GM23338 (cell line): ENCODE measurements around the gene CUBN. TPM values are rescaled to one million over a fixed set of nuclear protein-coding genes. Genes with fewer than 3 reads are reported as not detected.

Experiments
- ATAC-seq: fragments of 200-7000 bp; cut with Tn5 transposase; 3 replicates; pipeline ENCODE4 v1.9.1; 2020
- DNase-seq: peaks from one replicate; pipeline ENCODE4 v3.0.0-alpha.2; 2015; ENCODE audit warnings: low spot score
- H2AFZ ChIP-seq: fragments of 200-600 bp; sonication (generic); 2 replicates; pipeline ENCODE4 v1.8.0; 2016; ENCODE audit warnings: antibody characterized with exemption, mild to moderate bottlenecking, moderate library complexity
- H3F3A ChIP-seq: fragments of 200-600 bp; sonication (generic); replicated peaks from 2 replicates; pipeline ENCODE4 v1.8.0; 2017; ENCODE audit warnings: antibody characterized with exemption, mixed run types, low read depth
- H3K27ac ChIP-seq: fragments of 200-600 bp; sonication (generic); 2 replicates; pipeline ENCODE4 v1.6.1; 2016; ENCODE audit warnings: low read depth
- H3K27me3 ChIP-seq: fragments of 200-600 bp; sonication (generic); 2 replicates; pipeline ENCODE4 v1.8.0; 2016; ENCODE audit warnings: mild to moderate bottlenecking, mixed run types, moderate library complexity; ENCODE audit not compliant: insufficient read depth
- H3K36me3 ChIP-seq: fragments of 200-600 bp; sonication (generic); 2 replicates; pipeline ENCODE4 v1.8.0; 2016; ENCODE audit warnings: mild to moderate bottlenecking; ENCODE audit not compliant: insufficient read depth
- H3K4me1 ChIP-seq: fragments of 200-600 bp; sonication (generic); 2 replicates; pipeline ENCODE4 v1.8.0; 2016; ENCODE audit warnings: mild to moderate bottlenecking, moderate library complexity; ENCODE audit not compliant: insufficient read depth
- H3K4me2 ChIP-seq: fragments of 200-600 bp; sonication (generic); 2 replicates; pipeline ENCODE4 v1.7.1; 2017; ENCODE audit warnings: mixed run types
- H3K4me3 ChIP-seq: fragments of 200-600 bp; sonication (generic); 2 replicates; pipeline ENCODE4 v1.6.1; 2016; ENCODE audit warnings: mixed run types
- H3K79me2 ChIP-seq: fragments of 200-600 bp; sonication (generic); replicated peaks from 2 replicates; pipeline ENCODE4 v1.8.0; 2017; ENCODE audit warnings: mild to moderate bottlenecking; ENCODE audit not compliant: insufficient read depth
- H3K9me2 ChIP-seq: fragments of 200-600 bp; sonication (generic); 2 replicates; pipeline ENCODE4 v1.8.0; 2017; ENCODE audit not compliant: insufficient read depth
- H4K20me1 ChIP-seq: fragments of 200-600 bp; sonication (generic); replicated peaks from 2 replicates; pipeline ENCODE4 v1.8.0; 2017; ENCODE audit warnings: mild to moderate bottlenecking; ENCODE audit not compliant: insufficient read depth
- H3K27ac Mint-ChIP-seq: 2 replicates; pipeline ENCODE4 v1.8.0; 2020; ENCODE audit warnings: inconsistent platforms, mild to moderate bottlenecking, moderate library complexity, mixed read lengths
- H3K27me3 Mint-ChIP-seq: 3 replicates; pipeline ENCODE4 v1.8.0; 2022; ENCODE audit warnings: low read depth, mild to moderate bottlenecking, moderate library complexity, mixed read lengths, inconsistent platforms; ENCODE audit not compliant: insufficient read depth, poor library complexity
- H3K36me3 Mint-ChIP-seq: 3 replicates; pipeline ENCODE4 v1.8.0; 2021; ENCODE audit warnings: low read depth, mild to moderate bottlenecking, inconsistent platforms, moderate library complexity, mixed read lengths
- H3K4me1 Mint-ChIP-seq: 3 replicates; pipeline ENCODE4 v1.8.0; 2020; ENCODE audit warnings: mild to moderate bottlenecking, inconsistent platforms, mixed read lengths
- H3K4me3 Mint-ChIP-seq: 3 replicates; pipeline ENCODE4 v1.8.0; 2021; ENCODE audit warnings: moderate library complexity, mild to moderate bottlenecking, inconsistent platforms, mixed read lengths
- H3K9me3 Mint-ChIP-seq: 3 replicates; pipeline ENCODE4 v1.8.0; 2020; ENCODE audit warnings: moderate library complexity, mild to moderate bottlenecking, inconsistent platforms, mixed read lengths
- CREB1 ChIP-seq: fragments of 250-450 bp; sonication (Bioruptor Pico); IDR thresholded peaks from 2 replicates; pipeline ENCODE4 v1.5.0; 2020; ENCODE audit warnings: low read depth, mild to moderate bottlenecking, moderate library complexity
- EZH2 ChIP-seq: fragments of 200-600 bp; sonication (generic); IDR thresholded peaks from one replicate; pipeline ENCODE4 v1.8.0; 2017; ENCODE audit warnings: antibody characterized with exemption, mild to moderate bottlenecking, low read depth; ENCODE audit not compliant: unreplicated experiment
- EZH2phosphoT487 ChIP-seq: fragments of 200-600 bp; sonication (generic); IDR thresholded peaks from one replicate; pipeline ENCODE4 v1.8.1; 2018; ENCODE audit warnings: antibody characterized with exemption; ENCODE audit not compliant: unreplicated experiment
- JUNB ChIP-seq: IDR thresholded peaks from one replicate; pipeline ENCODE4 v1.6.1; 2016; ENCODE audit warnings: antibody characterized with exemption; ENCODE audit not compliant: unreplicated experiment
- NANOG ChIP-seq: IDR thresholded peaks from 2 replicates; pipeline ENCODE4 v1.6.1; 2016; ENCODE audit warnings: antibody characterized with exemption, borderline replicate concordance
- POLR2AphosphoS5 ChIP-seq: IDR thresholded peaks from 2 replicates; pipeline ENCODE4 v1.6.1; 2016; ENCODE audit warnings: antibody characterized with exemption, low read depth
- STAT1 ChIP-seq: IDR thresholded peaks from one replicate; pipeline ENCODE4 v1.6.1; 2016; ENCODE audit warnings: antibody characterized with exemption; ENCODE audit not compliant: unreplicated experiment
- ZNF114 ChIP-seq: fragments of 250-450 bp; sonication (Bioruptor Pico); IDR thresholded peaks from 2 replicates; pipeline ENCODE4 v1.5.0; 2020; ENCODE audit warnings: mild to moderate bottlenecking, moderate library complexity
- ZNF331 ChIP-seq: fragments of 250-450 bp; sonication (Bioruptor Pico); IDR thresholded peaks from 2 replicates; pipeline ENCODE4 v1.5.0; 2020; ENCODE audit warnings: low read depth, mild to moderate bottlenecking, moderate library complexity
- polyA plus RNA-seq: library from polyadenylated mRNA; unstranded; fragments of >200 nt; fragmentation: Nextera tagmentation; extraction: Ambion mirVana; gene quantifications from 2 replicates; pipeline ENCODE4 v1.2.1, GENCODE V29; 2016
- total RNA-seq: library from RNA; depleted of rRNA; stranded (reverse); fragments of >200 nt; shearing (Covaris generic); gene quantifications from 2 replicates; pipeline ENCODE4 v1.2.3, GENCODE V29; 2014
- TF ChIP-seq, protein P1 (sequence below): IDR thresholded peaks from 2 replicates; pipeline ENCODE4 v1.6.1; 2016; ENCODE audit warnings: antibody characterized with exemption
- TF ChIP-seq, protein P2 (sequence below): fragments of 250-450 bp; sonication (Bioruptor Pico); IDR thresholded peaks from 2 replicates; pipeline ENCODE4 v1.5.0; 2020; ENCODE audit warnings: mild to moderate bottlenecking, moderate library complexity
- TF ChIP-seq, protein P3 (sequence below), 2 experiments: fragments of 200-600 bp in 1 of 2; sonication (generic) in 1 of 2; conservative IDR thresholded peaks; 2 replicates each; pipeline versions ENCODE4 v1.5.1 to v1.6.1; 2016 to 2017; ENCODE audit warnings: antibody characterized with exemption in 2 of 2, low read depth in 2 of 2, mild to moderate bottlenecking in 2 of 2, moderate library complexity in 1 of 2
- TF ChIP-seq, protein P4 (sequence below): IDR thresholded peaks from one replicate; pipeline ENCODE4 v1.6.1; 2018; ENCODE audit warnings: antibody characterized with exemption; ENCODE audit not compliant: unreplicated experiment

Gene CUBN
- total and polyA plus RNA-seq, 2 experiments from 2014 or later: 0.06 to 1.8 TPM

DNA sequence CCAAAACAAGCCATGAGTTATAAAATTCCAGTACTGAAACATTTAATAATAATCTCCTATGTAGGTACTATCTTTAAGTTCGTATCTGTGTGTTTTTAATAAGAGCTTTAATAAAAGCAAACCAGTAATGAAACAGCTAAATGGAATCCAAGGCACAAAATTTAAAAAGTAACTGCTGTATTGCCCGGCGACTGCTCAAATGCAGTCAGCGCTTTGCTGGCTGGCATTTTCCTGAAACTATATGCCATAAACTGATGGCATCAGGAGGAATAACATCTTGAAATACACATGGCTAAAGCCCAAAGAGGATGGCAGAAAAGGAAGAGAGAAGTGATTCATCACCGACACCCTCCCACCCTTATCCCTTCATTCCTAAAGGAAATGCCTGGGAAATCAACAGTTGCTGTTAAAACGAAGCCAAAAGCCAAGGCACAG is 133.1 kb downstream of the CUBN start:
- no peaks in the 10 kb centered on the region for H3K36me3 ChIP-seq
- peaks cover 6% of the 10 kb centered on the region; the same call in 2 of the 3 replicates for H3K4me1 Mint-ChIP-seq
- no peak overlapping the region for H3K27ac Mint-ChIP-seq
- no peak for DNase-seq
- no peaks in the 10 kb centered on the region for H3K27me3 ChIP-seq
- H3K36me3 Mint-ChIP-seq: no peaks in the 10 kb centered on the region; the same call in 2 of the 3 replicates
- H3K27me3 Mint-ChIP-seq: no peaks in the 10 kb centered on the region
- no peak overlapping the region for H3K4me2 ChIP-seq
- TF ChIP-seq NANOG: no peak
- no peak for TF ChIP-seq CREB1 (CRISPR knock-in tag)
- no peak for TF ChIP-seq POLR2AphosphoS5
- TF ChIP-seq EZH2: no peak
- TF ChIP-seq, protein P1, sequence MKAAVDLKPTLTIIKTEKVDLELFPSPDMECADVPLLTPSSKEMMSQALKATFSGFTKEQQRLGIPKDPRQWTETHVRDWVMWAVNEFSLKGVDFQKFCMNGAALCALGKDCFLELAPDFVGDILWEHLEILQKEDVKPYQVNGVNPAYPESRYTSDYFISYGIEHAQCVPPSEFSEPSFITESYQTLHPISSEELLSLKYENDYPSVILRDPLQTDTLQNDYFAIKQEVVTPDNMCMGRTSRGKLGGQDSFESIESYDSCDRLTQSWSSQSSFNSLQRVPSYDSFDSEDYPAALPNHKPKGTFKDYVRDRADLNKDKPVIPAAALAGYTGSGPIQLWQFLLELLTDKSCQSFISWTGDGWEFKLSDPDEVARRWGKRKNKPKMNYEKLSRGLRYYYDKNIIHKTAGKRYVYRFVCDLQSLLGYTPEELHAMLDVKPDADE: no peak
- no peak for TF ChIP-seq ZNF114 (CRISPR knock-in tag)
- no peak for TF ChIP-seq JUNB
- TF ChIP-seq, protein P2, sequence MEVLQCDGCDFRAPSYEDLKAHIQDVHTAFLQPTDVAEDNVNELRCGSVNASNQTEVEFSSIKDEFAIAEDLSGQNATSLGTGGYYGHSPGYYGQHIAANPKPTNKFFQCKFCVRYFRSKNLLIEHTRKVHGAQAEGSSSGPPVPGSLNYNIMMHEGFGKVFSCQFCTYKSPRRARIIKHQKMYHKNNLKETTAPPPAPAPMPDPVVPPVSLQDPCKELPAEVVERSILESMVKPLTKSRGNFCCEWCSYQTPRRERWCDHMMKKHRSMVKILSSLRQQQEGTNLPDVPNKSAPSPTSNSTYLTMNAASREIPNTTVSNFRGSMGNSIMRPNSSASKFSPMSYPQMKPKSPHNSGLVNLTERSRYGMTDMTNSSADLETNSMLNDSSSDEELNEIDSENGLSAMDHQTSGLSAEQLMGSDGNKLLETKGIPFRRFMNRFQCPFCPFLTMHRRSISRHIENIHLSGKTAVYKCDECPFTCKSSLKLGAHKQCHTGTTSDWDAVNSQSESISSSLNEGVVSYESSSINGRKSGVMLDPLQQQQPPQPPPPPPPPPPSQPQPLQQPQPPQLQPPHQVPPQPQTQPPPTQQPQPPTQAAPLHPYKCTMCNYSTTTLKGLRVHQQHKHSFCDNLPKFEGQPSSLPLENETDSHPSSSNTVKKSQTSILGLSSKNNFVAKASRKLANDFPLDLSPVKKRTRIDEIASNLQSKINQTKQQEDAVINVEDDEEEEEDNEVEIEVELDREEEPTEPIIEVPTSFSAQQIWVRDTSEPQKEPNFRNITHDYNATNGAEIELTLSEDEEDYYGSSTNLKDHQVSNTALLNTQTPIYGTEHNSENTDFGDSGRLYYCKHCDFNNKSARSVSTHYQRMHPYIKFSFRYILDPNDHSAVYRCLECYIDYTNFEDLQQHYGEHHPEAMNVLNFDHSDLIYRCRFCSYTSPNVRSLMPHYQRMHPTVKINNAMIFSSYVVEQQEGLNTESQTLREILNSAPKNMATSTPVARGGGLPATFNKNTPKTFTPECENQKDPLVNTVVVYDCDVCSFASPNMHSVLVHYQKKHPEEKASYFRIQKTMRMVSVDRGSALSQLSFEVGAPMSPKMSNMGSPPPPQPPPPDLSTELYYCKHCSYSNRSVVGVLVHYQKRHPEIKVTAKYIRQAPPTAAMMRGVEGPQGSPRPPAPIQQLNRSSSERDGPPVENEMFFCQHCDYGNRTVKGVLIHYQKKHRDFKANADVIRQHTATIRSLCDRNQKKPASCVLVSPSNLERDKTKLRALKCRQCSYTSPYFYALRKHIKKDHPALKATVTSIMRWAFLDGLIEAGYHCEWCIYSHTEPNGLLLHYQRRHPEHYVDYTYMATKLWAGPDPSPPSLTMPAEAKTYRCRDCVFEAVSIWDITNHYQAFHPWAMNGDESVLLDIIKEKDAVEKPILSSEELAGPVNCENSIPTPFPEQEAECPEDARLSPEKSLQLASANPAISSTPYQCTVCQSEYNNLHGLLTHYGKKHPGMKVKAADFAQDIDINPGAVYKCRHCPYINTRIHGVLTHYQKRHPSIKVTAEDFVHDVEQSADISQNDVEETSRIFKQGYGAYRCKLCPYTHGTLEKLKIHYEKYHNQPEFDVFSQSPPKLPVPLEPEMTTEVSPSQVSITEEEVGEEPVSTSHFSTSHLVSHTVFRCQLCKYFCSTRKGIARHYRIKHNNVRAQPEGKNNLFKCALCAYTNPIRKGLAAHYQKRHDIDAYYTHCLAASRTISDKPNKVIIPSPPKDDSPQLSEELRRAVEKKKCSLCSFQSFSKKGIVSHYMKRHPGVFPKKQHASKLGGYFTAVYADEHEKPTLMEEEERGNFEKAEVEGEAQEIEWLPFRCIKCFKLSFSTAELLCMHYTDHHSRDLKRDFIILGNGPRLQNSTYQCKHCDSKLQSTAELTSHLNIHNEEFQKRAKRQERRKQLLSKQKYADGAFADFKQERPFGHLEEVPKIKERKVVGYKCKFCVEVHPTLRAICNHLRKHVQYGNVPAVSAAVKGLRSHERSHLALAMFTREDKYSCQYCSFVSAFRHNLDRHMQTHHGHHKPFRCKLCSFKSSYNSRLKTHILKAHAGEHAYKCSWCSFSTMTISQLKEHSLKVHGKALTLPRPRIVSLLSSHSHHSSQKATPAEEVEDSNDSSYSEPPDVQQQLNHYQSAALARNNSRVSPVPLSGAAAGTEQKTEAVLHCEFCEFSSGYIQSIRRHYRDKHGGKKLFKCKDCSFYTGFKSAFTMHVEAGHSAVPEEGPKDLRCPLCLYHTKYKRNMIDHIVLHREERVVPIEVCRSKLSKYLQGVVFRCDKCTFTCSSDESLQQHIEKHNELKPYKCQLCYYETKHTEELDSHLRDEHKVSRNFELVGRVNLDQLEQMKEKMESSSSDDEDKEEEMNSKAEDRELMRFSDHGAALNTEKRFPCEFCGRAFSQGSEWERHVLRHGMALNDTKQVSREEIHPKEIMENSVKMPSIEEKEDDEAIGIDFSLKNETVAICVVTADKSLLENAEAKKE: no peak
- TF ChIP-seq, protein P3, sequence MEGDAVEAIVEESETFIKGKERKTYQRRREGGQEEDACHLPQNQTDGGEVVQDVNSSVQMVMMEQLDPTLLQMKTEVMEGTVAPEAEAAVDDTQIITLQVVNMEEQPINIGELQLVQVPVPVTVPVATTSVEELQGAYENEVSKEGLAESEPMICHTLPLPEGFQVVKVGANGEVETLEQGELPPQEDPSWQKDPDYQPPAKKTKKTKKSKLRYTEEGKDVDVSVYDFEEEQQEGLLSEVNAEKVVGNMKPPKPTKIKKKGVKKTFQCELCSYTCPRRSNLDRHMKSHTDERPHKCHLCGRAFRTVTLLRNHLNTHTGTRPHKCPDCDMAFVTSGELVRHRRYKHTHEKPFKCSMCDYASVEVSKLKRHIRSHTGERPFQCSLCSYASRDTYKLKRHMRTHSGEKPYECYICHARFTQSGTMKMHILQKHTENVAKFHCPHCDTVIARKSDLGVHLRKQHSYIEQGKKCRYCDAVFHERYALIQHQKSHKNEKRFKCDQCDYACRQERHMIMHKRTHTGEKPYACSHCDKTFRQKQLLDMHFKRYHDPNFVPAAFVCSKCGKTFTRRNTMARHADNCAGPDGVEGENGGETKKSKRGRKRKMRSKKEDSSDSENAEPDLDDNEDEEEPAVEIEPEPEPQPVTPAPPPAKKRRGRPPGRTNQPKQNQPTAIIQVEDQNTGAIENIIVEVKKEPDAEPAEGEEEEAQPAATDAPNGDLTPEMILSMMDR (conservative IDR thresholded peaks at IDR 0.05; ENCODE audit: low read depth in 2 of 2): no peak
- TF ChIP-seq, protein P4, sequence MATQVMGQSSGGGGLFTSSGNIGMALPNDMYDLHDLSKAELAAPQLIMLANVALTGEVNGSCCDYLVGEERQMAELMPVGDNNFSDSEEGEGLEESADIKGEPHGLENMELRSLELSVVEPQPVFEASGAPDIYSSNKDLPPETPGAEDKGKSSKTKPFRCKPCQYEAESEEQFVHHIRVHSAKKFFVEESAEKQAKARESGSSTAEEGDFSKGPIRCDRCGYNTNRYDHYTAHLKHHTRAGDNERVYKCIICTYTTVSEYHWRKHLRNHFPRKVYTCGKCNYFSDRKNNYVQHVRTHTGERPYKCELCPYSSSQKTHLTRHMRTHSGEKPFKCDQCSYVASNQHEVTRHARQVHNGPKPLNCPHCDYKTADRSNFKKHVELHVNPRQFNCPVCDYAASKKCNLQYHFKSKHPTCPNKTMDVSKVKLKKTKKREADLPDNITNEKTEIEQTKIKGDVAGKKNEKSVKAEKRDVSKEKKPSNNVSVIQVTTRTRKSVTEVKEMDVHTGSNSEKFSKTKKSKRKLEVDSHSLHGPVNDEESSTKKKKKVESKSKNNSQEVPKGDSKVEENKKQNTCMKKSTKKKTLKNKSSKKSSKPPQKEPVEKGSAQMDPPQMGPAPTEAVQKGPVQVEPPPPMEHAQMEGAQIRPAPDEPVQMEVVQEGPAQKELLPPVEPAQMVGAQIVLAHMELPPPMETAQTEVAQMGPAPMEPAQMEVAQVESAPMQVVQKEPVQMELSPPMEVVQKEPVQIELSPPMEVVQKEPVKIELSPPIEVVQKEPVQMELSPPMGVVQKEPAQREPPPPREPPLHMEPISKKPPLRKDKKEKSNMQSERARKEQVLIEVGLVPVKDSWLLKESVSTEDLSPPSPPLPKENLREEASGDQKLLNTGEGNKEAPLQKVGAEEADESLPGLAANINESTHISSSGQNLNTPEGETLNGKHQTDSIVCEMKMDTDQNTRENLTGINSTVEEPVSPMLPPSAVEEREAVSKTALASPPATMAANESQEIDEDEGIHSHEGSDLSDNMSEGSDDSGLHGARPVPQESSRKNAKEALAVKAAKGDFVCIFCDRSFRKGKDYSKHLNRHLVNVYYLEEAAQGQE: no peak
- TF ChIP-seq EZH2phosphoT487: no peak
- no peak for TF ChIP-seq STAT1
- TF ChIP-seq ZNF331 (CRISPR knock-in tag): no peak
- no peaks in the 10 kb centered on the region for H3F3A ChIP-seq
- no peak overlapping the region for H3K4me3 ChIP-seq
- H3K4me3 Mint-ChIP-seq: no peak overlapping the region
- no peaks in the 10 kb centered on the region for H3K79me2 ChIP-seq
- no peak overlapping the region; the same call in 1 of the 2 replicates for H3K27ac ChIP-seq
- H3K4me1 ChIP-seq: no peaks in the 10 kb centered on the region
- peaks cover 4% of the 10 kb centered on the region; the same call in 2 of the 3 replicates for H3K9me3 Mint-ChIP-seq
- 0 out of 2 replicates have a peak, but pooled peaks cover 2% of the 10 kb centered on the region for H3K9me2 ChIP-seq
- ATAC-seq: no peak
- peak overlapping the region; percentile 39; the same call in 1 of the 2 replicates for H2AFZ ChIP-seq
- no peaks in the 10 kb centered on the region for H4K20me1 ChIP-seq
